ENCODE measurements around the gene CEP85.

DNA sequence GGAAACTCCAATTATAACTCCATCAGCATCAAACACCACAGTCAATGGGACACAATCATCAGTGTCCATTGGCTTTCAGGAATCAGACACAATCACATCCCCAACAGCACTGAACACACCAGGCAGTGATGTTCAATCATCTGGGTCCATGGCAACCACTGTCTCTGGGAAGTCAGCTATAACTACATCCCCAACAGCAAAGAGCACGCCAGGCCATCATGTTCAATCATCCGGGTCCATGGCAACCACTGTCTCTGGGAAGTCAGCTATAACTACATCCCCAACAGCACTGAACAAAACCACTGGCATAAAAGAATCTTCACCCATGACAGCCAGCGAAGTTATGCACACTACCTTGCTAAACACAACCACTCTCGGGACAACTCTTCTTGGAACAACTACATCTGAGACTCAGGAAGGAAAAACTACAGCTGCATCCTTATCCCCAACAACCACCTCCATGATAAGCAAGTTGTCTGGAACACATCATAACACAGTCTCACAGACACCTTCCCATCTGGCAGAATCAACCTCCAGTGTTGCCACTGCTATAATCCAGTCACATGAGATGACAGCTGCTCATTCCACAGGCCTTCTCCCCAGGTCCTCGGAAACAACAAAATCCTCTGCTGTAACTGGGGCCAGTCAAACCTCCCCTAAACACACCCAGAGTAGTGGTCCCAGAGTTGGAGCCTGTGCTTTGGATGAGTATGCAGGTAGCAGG, 23.7 kb upstream of the CEP85 start:
- TF ChIP-seq, protein P1, sequence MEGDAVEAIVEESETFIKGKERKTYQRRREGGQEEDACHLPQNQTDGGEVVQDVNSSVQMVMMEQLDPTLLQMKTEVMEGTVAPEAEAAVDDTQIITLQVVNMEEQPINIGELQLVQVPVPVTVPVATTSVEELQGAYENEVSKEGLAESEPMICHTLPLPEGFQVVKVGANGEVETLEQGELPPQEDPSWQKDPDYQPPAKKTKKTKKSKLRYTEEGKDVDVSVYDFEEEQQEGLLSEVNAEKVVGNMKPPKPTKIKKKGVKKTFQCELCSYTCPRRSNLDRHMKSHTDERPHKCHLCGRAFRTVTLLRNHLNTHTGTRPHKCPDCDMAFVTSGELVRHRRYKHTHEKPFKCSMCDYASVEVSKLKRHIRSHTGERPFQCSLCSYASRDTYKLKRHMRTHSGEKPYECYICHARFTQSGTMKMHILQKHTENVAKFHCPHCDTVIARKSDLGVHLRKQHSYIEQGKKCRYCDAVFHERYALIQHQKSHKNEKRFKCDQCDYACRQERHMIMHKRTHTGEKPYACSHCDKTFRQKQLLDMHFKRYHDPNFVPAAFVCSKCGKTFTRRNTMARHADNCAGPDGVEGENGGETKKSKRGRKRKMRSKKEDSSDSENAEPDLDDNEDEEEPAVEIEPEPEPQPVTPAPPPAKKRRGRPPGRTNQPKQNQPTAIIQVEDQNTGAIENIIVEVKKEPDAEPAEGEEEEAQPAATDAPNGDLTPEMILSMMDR (IDR thresholded peaks at IDR 0.05), result no peak
- TF ChIP-seq POLR2A (IDR thresholded peaks at IDR 0.05), result no peak
- TF ChIP-seq POLR2AphosphoS5 (IDR thresholded peaks at IDR 0.05), result no peak

All from upper lobe of left lung (tissue), 4 donors.